Hepatocyte (in vitro differentiated cells): Measurements from ENCODE around the gene DOCK3. TPM values are rescaled to one million over a fixed set of nuclear protein-coding genes. Genes with fewer than 3 reads are reported as not detected.
A peak's percentile ranks its signal among the peaks of the same experiment; 100 is the strongest.

Source experiments
- DNase-seq: peaks from one replicate; pipeline ENCODE4 v3.0.0-alpha.2; 2016; ENCODE audit warnings: low spot score
- H2AFZ ChIP-seq: fragments of 200-600 bp; sonication (generic); 2 replicates; pipeline ENCODE4 v1.6.0; 2016; ENCODE audit warnings: antibody characterized with exemption, mild to moderate bottlenecking
- H3K27ac ChIP-seq: fragments of 200-600 bp; sonication (generic); 2 replicates; pipeline ENCODE4 v1.5.1; 2016; ENCODE audit warnings: mild to moderate bottlenecking
- H3K27me3 ChIP-seq: fragments of 200-600 bp; sonication (generic); 2 replicates; pipeline ENCODE4 v1.6.1; 2016
- H3K36me3 ChIP-seq: fragments of 200-600 bp; sonication (generic); replicated peaks from 2 replicates; pipeline ENCODE4 v1.5.1; 2016; ENCODE audit warnings: low read depth; ENCODE audit not compliant: insufficient read depth
- H3K4me1 ChIP-seq: fragments of 200-600 bp; sonication (generic); 2 replicates; pipeline ENCODE4 v1.5.1; 2016; ENCODE audit warnings: mild to moderate bottlenecking, moderate library complexity; ENCODE audit not compliant: insufficient read depth
- H3K4me2 ChIP-seq: fragments of 200-600 bp; sonication (generic); 2 replicates; pipeline ENCODE4 v1.6.0; 2016
- H3K4me3 ChIP-seq: fragments of 200-600 bp; sonication (generic); 2 replicates; pipeline ENCODE4 v1.5.1; 2016; ENCODE audit warnings: mild to moderate bottlenecking
- H3K79me2 ChIP-seq: fragments of 200-600 bp; sonication (generic); 2 replicates; pipeline ENCODE4 v1.6.0; 2017; ENCODE audit warnings: mild to moderate bottlenecking
- H3K9me2 ChIP-seq: fragments of 200-600 bp; sonication (generic); replicated peaks from 2 replicates; pipeline ENCODE4 v1.6.0; 2017; ENCODE audit warnings: mild to moderate bottlenecking; ENCODE audit not compliant: insufficient read depth
- H3K9me3 ChIP-seq: fragments of 200-600 bp; sonication (generic); 2 replicates; pipeline ENCODE4 v1.5.1; 2016; ENCODE audit warnings: low read depth, mild to moderate bottlenecking
- H4K20me1 ChIP-seq: fragments of 200-600 bp; sonication (generic); 2 replicates; pipeline ENCODE4 v1.6.0; 2016; ENCODE audit warnings: mild to moderate bottlenecking; ENCODE audit not compliant: insufficient read depth, poor library complexity, severe bottlenecking
- EZH2 ChIP-seq: fragments of 200-600 bp; sonication (generic); IDR thresholded peaks from 2 replicates; pipeline ENCODE4 v1.6.1; 2016; ENCODE audit warnings: antibody characterized with exemption, mild to moderate bottlenecking, borderline replicate concordance
- EZH2phosphoT487 ChIP-seq: fragments of 200-600 bp; sonication (generic); IDR thresholded peaks from one replicate; pipeline ENCODE4 v1.6.1; 2018; ENCODE audit warnings: antibody characterized with exemption, mild to moderate bottlenecking, low read depth, moderate library complexity; ENCODE audit not compliant: unreplicated experiment, severe bottlenecking
- WGBS: methylation state at CpG from one replicate; pipeline ENCODE4 v1.1.6; 2016; ENCODE audit warnings: low lambda C conversion rate; ENCODE audit errors: missing lambda C conversion rate; 5-methylcytosine and 5-hydroxymethylcytosine counted together
- microRNA-seq: library from miRNA; unstranded; fragments of <30 nt; microRNA quantifications from one replicate; pipeline ENCODE4, GENCODE V29; 2017
- polyA plus RNA-seq: library from polyadenylated mRNA; unstranded; fragments of >200 nt; fragmentation: Nextera tagmentation; extraction: Ambion mirVana; gene quantifications from 2 replicates; pipeline ENCODE4 v1.2.1, GENCODE V29; 2016
- small RNA-seq: library from RNA; depleted of rRNA; stranded (forward); fragments of <200 nt; gene quantifications from one replicate; pipeline ENCODE3, GENCODE V24; 2014
- total RNA-seq: library from RNA; depleted of rRNA; stranded (reverse); fragments of >200 nt; gene quantifications from 2 replicates; pipeline ENCODE4 v1.2.3, GENCODE V29; 2014
- TF ChIP-seq, protein P1 (sequence below): fragments of 200-600 bp; sonication (generic); IDR thresholded peaks from 2 replicates; pipeline ENCODE4 v1.5.1; 2016; ENCODE audit warnings: antibody characterized with exemption, mild to moderate bottlenecking; ENCODE audit not compliant: poor library complexity

The DOCK3 gene
- total and polyA plus RNA-seq, 2 experiments from 2014 or later = 0.77 to 1.6 TPM

GRCh38 chr3:51422211-51422610 is 747.5 kb downstream of the DOCK3 start:
- H3K27ac ChIP-seq = no peak overlapping the region
- no peaks in the 10 kb centered on the region for H3K36me3 ChIP-seq
- no peak for DNase-seq
- no peaks in the 10 kb centered on the region for H3K9me3 ChIP-seq
- H3K79me2 ChIP-seq = no peaks in the 10 kb centered on the region
- TF ChIP-seq, protein P1, sequence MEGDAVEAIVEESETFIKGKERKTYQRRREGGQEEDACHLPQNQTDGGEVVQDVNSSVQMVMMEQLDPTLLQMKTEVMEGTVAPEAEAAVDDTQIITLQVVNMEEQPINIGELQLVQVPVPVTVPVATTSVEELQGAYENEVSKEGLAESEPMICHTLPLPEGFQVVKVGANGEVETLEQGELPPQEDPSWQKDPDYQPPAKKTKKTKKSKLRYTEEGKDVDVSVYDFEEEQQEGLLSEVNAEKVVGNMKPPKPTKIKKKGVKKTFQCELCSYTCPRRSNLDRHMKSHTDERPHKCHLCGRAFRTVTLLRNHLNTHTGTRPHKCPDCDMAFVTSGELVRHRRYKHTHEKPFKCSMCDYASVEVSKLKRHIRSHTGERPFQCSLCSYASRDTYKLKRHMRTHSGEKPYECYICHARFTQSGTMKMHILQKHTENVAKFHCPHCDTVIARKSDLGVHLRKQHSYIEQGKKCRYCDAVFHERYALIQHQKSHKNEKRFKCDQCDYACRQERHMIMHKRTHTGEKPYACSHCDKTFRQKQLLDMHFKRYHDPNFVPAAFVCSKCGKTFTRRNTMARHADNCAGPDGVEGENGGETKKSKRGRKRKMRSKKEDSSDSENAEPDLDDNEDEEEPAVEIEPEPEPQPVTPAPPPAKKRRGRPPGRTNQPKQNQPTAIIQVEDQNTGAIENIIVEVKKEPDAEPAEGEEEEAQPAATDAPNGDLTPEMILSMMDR = no peak
- TF ChIP-seq EZH2 = no peak
- TF ChIP-seq EZH2phosphoT487 = no peak
- 60% methylated on average over 3 of the region's 3 CpGs for WGBS
- no peaks in the 10 kb centered on the region for H3K27me3 ChIP-seq
- H2AFZ ChIP-seq = no peak overlapping the region
- H4K20me1 ChIP-seq = no peaks in the 10 kb centered on the region
- no peak overlapping the region for H3K4me3 ChIP-seq
- H3K9me2 ChIP-seq = no peaks in the 10 kb centered on the region
- H3K4me1 ChIP-seq = no peaks in the 10 kb centered on the region
- H3K4me2 ChIP-seq = no peak overlapping the region

GRCh38 chr3:51426921-51427320 is 752.2 kb downstream of the DOCK3 start:
- no peaks in the 10 kb centered on the region for H3K9me2 ChIP-seq
- no peak overlapping the region for H3K4me3 ChIP-seq
- no peaks in the 10 kb centered on the region for H3K4me1 ChIP-seq
- H3K36me3 ChIP-seq = no peaks in the 10 kb centered on the region
- H2AFZ ChIP-seq = no peak overlapping the region
- H4K20me1 ChIP-seq = no peaks in the 10 kb centered on the region
- no peak overlapping the region for H3K4me2 ChIP-seq
- DNase-seq = no peak
- WGBS = 70% methylated on average over 4 of the region's 4 CpGs
- H3K9me3 ChIP-seq = no peaks in the 10 kb centered on the region
- TF ChIP-seq EZH2phosphoT487 (no peak), EZH2 (no peak)
- TF ChIP-seq, protein P1 = no peak
- no peaks in the 10 kb centered on the region for H3K79me2 ChIP-seq
- no peaks in the 10 kb centered on the region for H3K27me3 ChIP-seq
- no peak overlapping the region for H3K27ac ChIP-seq

GRCh38 chr3:51429138-51429537 is 754.4 kb downstream of the DOCK3 start:
- no peak overlapping the region for H3K4me3 ChIP-seq
- no peaks in the 10 kb centered on the region for H4K20me1 ChIP-seq
- H3K4me2 ChIP-seq = no peak overlapping the region
- 87% methylated on average over 3 of the region's 3 CpGs for WGBS
- DNase-seq = no peak
- no peaks in the 10 kb centered on the region for H3K9me2 ChIP-seq
- TF ChIP-seq EZH2phosphoT487 (no peak), EZH2 (no peak)
- TF ChIP-seq, protein P1 = no peak
- H3K9me3 ChIP-seq = no peaks in the 10 kb centered on the region
- H2AFZ ChIP-seq = no peak overlapping the region
- no peaks in the 10 kb centered on the region for H3K4me1 ChIP-seq
- H3K79me2 ChIP-seq = no peaks in the 10 kb centered on the region
- H3K36me3 ChIP-seq = no peaks in the 10 kb centered on the region
- no peaks in the 10 kb centered on the region for H3K27me3 ChIP-seq
- H3K27ac ChIP-seq = no peak overlapping the region

Small RNA genes lying within 50 kb of the gene (microRNA-seq; reads per million reads assigned to microRNA genes)
- 24.1 reads per million, percentile 42 among the genes with 10 or more reads in this experiment for gene MIR4787

Small RNA genes lying within 50 kb of the gene (small RNA-seq; reads per million reads assigned to genes)
- 0.37 reads per million, percentile 20 among the genes with 10 or more reads in this experiment for gene MIR4787
- not detected for gene PPIAP69

Other genes starting within 250 kb of the DOCK3 start
- gene CACNA2D2, start 171.3 kb upstream of the DOCK3 start, total RNA-seq = 0.87 and 1.2 TPM in 2 replicates
- 1.4 and 1.5 TPM in 2 replicates for gene CACNA2D2, start 171.3 kb upstream of the DOCK3 start, polyA plus RNA-seq
- gene C3orf18, start 107.2 kb upstream of the DOCK3 start, total RNA-seq = 4.7 and 5.6 TPM in 2 replicates
- 2.9 and 6.1 TPM in 2 replicates for gene C3orf18, start 107.2 kb upstream of the DOCK3 start, polyA plus RNA-seq
- 18.5 and 18.6 TPM in 2 replicates for gene HEMK1, start 105.4 kb upstream of the DOCK3 start, total RNA-seq
- gene HEMK1, start 105.4 kb upstream of the DOCK3 start, polyA plus RNA-seq = 21.8 and 27.2 TPM in 2 replicates
- gene CISH, start 63.2 kb upstream of the DOCK3 start, total RNA-seq = 4.0 and 5.9 TPM in 2 replicates
- gene CISH, start 63.2 kb upstream of the DOCK3 start, polyA plus RNA-seq = 9.0 and 15.3 TPM in 2 replicates
- gene MAPKAPK3, start 57.8 kb upstream of the DOCK3 start, total RNA-seq = 40.5 and 43.0 TPM in 2 replicates
- 40.9 and 43.1 TPM in 2 replicates for gene MAPKAPK3, start 57.8 kb upstream of the DOCK3 start, polyA plus RNA-seq